WERI-Rb-1 (cell line): ENCODE measurements around the gene GRK1.

Experiments used
- DNase-seq: peaks from one replicate; pipeline ENCODE4 v3.0.0-alpha.2; 2020
- H3K27ac ChIP-seq: fragments of 250-450 bp; sonication (Bioruptor Pico); 2 replicates; pipeline ENCODE4 v1.5.1; 2020; ENCODE audit warnings: mild to moderate bottlenecking, moderate library complexity
- H3K27me3 ChIP-seq: fragments of 250-450 bp; sonication (Bioruptor Pico); 2 replicates; pipeline ENCODE4 v1.5.1; 2021; ENCODE audit warnings: mild to moderate bottlenecking, low read depth, moderate library complexity; ENCODE audit not compliant: insufficient read depth, severe bottlenecking
- H3K36me3 ChIP-seq: fragments of 250-450 bp; sonication (Bioruptor Pico); 2 replicates; pipeline ENCODE4 v1.5.1; 2020; ENCODE audit warnings: mild to moderate bottlenecking, moderate library complexity
- H3K4me3 ChIP-seq: 2 replicates; pipeline ENCODE4 v1.5.1; 2011; ENCODE audit warnings: low read depth, mild to moderate bottlenecking, control low read depth, low read length
- H3K9me3 ChIP-seq: fragments of 250-450 bp; sonication (Bioruptor Pico); 2 replicates; pipeline ENCODE4 v1.5.1; 2021; ENCODE audit warnings: mild to moderate bottlenecking, moderate library complexity; ENCODE audit not compliant: severe bottlenecking
- CTCF ChIP-seq: IDR thresholded peaks from 2 replicates; pipeline ENCODE4 v1.5.1; 2011; ENCODE audit warnings: low read depth, mild to moderate bottlenecking, control low read depth, inconsistent platforms, low read length

Gene GRK1

DNA sequence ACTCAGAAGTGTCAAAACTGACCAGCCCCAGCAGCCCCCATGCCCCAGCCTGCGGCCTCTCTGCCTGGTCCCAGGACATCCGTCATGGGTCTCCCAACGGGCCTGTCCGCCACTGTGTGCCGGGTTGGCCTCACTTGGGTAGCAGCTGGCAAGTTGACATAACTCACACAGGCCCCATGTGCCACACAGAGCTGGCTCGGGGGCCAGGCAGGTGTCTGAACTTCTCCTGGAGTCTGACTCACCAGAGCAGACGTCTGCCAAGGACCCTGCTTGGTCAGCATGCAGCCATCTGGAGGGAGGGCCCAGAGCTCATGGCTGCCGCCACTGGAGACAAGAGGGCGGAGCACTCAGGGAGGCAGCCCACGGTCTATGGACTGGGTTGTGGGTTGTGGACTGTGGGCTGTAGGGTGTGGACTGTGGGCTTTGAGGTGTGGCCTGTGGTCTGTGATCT is 60.0 kb downstream of the GRK1 start:
- peak; percentile 39; the same call in 1 of the 2 replicates for TF ChIP-seq CTCF
- peak overlapping the region; percentile 41 for H3K4me3 ChIP-seq

GRCh38 chr13:113728571-113729054 is 61.6 kb downstream of the GRK1 start:
- H3K27ac ChIP-seq: no peak overlapping the region
- H3K4me3 ChIP-seq: no peak overlapping the region
- H3K36me3 ChIP-seq: peaks cover 39% of the 10 kb centered on the region
- TF ChIP-seq CTCF: no peak
- H3K9me3 ChIP-seq: peaks cover 16% of the 10 kb centered on the region
- H3K27me3 ChIP-seq: no peaks in the 10 kb centered on the region
- DNase-seq: no peak

More for the DNA sequence above, 60.0 kb downstream of the GRK1 start:
- H3K36me3 ChIP-seq: peaks cover 24% of the 10 kb centered on the region
- no peaks in the 10 kb centered on the region for H3K27me3 ChIP-seq
- H3K9me3 ChIP-seq: peaks cover 9% of the 10 kb centered on the region
- H3K27ac ChIP-seq: peak overlapping the region; percentile 82
- DNase-seq: peak; percentile 50

DNA sequence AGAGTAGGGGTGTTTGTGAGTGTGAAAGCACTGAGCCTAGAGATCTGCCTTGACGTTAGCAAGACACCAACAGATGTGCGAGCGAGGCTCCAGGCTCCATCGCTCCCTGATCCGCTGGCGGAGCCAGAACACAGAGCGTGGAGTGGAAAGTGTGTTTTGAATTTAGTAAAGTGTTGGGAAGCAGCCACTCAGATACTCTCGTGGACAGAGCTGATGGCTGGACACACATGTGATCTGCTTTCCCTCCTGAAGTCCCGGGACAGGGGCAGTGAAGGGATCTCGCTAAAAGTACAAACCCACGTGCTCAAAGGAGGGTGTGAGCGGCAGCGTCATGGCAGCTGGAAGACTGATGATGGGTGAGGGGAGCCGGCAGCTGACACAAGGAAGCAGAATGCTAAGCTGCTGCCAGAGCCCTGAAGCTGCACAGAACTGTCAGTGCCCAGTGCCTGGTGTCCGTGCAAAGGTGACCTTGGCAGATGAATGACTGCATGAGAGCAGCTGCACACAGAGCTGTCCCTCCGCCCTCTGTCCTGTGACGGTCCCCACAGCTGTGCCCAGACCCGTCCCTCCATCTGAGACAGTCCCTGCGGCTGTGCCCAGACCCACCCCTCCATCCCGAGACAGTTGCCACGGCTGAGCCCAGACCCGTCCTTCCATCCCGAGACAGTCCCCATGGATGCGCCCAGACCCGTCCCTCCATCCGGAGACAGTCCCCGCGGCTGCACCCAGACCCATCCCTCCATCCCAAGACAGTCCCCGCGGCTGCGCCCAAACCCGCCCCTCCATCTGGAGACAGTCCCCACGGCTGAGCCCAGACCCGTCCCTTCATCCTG is 62.4 kb downstream of the GRK1 start:
- peaks cover 44% of the 10 kb centered on the region for H3K36me3 ChIP-seq
- no peak overlapping the region for H3K27ac ChIP-seq
- peak; percentile 18 for DNase-seq
- H3K9me3 ChIP-seq: peaks cover 23% of the 10 kb centered on the region
- no peaks in the 10 kb centered on the region for H3K27me3 ChIP-seq
- no peak overlapping the region for H3K4me3 ChIP-seq
- TF ChIP-seq CTCF: no peak

- TF ChIP-seq CTCF: no peak
- H3K9me3 ChIP-seq: peaks cover 23% of the 10 kb centered on the region
- no peak overlapping the region for H3K27ac ChIP-seq
- H3K4me3 ChIP-seq: no peak overlapping the region
- H3K36me3 ChIP-seq: peaks cover 53% of the 10 kb centered on the region
- DNase-seq: no peak
- no peaks in the 10 kb centered on the region for H3K27me3 ChIP-seq
Observed at GRCh38 chr13:113730258-113730691, 63.3 kb downstream of the GRK1 start.

DNA sequence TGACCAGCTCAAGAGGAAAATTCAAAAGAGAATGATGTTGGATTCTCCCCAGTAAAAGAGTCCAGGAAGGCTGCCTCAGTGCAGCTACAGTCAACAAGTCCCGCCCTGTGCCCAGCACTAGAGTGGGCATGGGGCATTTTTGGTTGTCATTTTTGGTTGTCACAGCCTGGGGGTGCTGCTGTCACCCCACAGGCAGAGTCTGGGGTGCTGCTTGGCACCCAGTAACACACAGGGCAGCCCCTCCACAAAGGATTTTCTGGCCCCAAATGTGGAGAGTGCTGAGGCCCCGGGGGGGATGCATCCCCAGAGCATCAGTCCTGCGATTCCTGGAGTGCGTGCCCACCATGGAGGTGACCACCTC is 63.8 kb downstream of the GRK1 start:
- no peak overlapping the region for H3K27ac ChIP-seq
- peaks cover 58% of the 10 kb centered on the region for H3K36me3 ChIP-seq
- DNase-seq: no peak
- H3K4me3 ChIP-seq: no peak overlapping the region
- H3K27me3 ChIP-seq: no peaks in the 10 kb centered on the region
- TF ChIP-seq CTCF: peak; percentile 49
- peaks cover 23% of the 10 kb centered on the region for H3K9me3 ChIP-seq
